B cell (primary cell): ENCODE results near the gene TMEM108. TPM values are rescaled to one million over a fixed set of nuclear protein-coding genes. Genes with fewer than 3 reads are reported as not detected.

Experiments used
- ATAC-seq: fragments of 200-7000 bp; cut with Tn5 transposase; one replicate; pipeline ENCODE4 v1.10.0; 2021; ENCODE audit warnings: low read depth, mild to moderate bottlenecking, moderate number of reproducible peaks, moderate library complexity
- CTCF ChIA-PET: fragments of 350-600 bp; sonication (Branson Sonifier 250); formaldehyde crosslinking; loops from one replicate; lab custom pipeline; 2021; ENCODE audit warnings: antibody characterized with exemption, inconsistent platforms; lab: Charles Lee
- POLR2A ChIA-PET: fragments of 350-600 bp; sonication (Branson Sonifier 250); formaldehyde crosslinking; loops from one replicate; lab custom pipeline; 2021; ENCODE audit warnings: antibody characterized with exemption; lab: Charles Lee
- DNase-seq: peaks from one replicate; pipeline ENCODE4 v3.0.0; 2013
- H2AFZ ChIP-seq: 2 replicates; pipeline ENCODE4 v1.6.1; 2012; ENCODE audit warnings: mild to moderate bottlenecking, low read depth, low read length; ENCODE audit not compliant: insufficient read depth, poor library complexity, severe bottlenecking
- H3K27ac ChIP-seq, 2 donors: 1 replicate in 1 of 2; 2 replicates in 1 of 2; pipeline ENCODE4 v1.5.1; 2012 to 2013; ENCODE audit warnings: low read length in 2 of 2, mild to moderate bottlenecking in 2 of 2, moderate library complexity in 1 of 2
- H3K27me3 ChIP-seq, 4 experiments: fragments of 200-600 bp in 1 of 4; sonication (generic) in 1 of 4; replicated peaks in 1 of 4; 1 replicate in 2 of 4; 2 replicates in 2 of 4; pipeline versions ENCODE4 v1.6.1 to v1.7.0; 2013 to 2016; ENCODE audit warnings: low read length in 3 of 4, mild to moderate bottlenecking in 2 of 4, mixed read lengths in 1 of 4, moderate library complexity in 1 of 4; ENCODE audit not compliant: insufficient read depth in 4 of 4, control insufficient read depth in 3 of 4; ENCODE audit errors: control extremely low read depth in 1 of 4
- H3K36me3 ChIP-seq, 2 experiments: replicated peaks in 1 of 2; 1 replicate in 1 of 2; 2 replicates in 1 of 2; pipeline versions ENCODE4 v1.6.1 to v1.7.1; 2013; ENCODE audit warnings: low read length in 1 of 2; ENCODE audit not compliant: insufficient read depth in 2 of 2, control insufficient read depth in 1 of 2; ENCODE audit errors: control extremely low read depth in 1 of 2, extremely low read depth in 1 of 2
- H3K4me1 ChIP-seq, 2 donors: fragments of 200-600 bp in 1 of 2; sonication (generic) in 1 of 2; 1 replicate in 1 of 2; 2 replicates in 1 of 2; pipeline versions ENCODE4 v1.5.1 to v1.6.1; 2013 to 2017; ENCODE audit warnings: low read length in 2 of 2; ENCODE audit not compliant: control insufficient read depth in 2 of 2, insufficient read depth in 2 of 2
- H3K4me2 ChIP-seq: replicated peaks from 2 replicates; pipeline ENCODE3; 2012; ENCODE audit warnings: mild to moderate bottlenecking, low read depth, low read length; ENCODE audit not compliant: poor library complexity, severe bottlenecking
- H3K4me3 ChIP-seq, 5 experiments: fragments of 200-600 bp in 1 of 5; sonication (generic) in 1 of 5; 1 replicate in 3 of 5; 2 replicates in 2 of 5; pipeline versions ENCODE4 v1.5.1 to v1.7.0; 2011 to 2016; ENCODE audit warnings: low read length in 4 of 5, mild to moderate bottlenecking in 4 of 5, low read depth in 2 of 5, control low read depth in 1 of 5, moderate library complexity in 1 of 5; ENCODE audit not compliant: insufficient read depth in 1 of 5; ENCODE audit errors: control extremely low read depth in 1 of 5, extremely low read depth in 1 of 5
- H3K79me2 ChIP-seq: fragments of 200-600 bp; sonication (generic); one replicate; pipeline ENCODE4 v1.6.0; 2016; ENCODE audit warnings: low read length; ENCODE audit not compliant: control insufficient read depth, insufficient read depth
- H3K9ac ChIP-seq: fragments of 200-600 bp; sonication (generic); 2 replicates; pipeline ENCODE4 v1.6.1; 2017; ENCODE audit warnings: mild to moderate bottlenecking, low read length, moderate library complexity
- H3K9me3 ChIP-seq, 3 donors: one replicate each; pipeline versions ENCODE4 v1.6.1 to v1.7.1; 2013; ENCODE audit warnings: low read length in 2 of 3; ENCODE audit not compliant: control insufficient read depth in 2 of 3, insufficient read depth in 1 of 3; ENCODE audit errors: control extremely low read depth in 1 of 3
- H4K20me1 ChIP-seq: 2 replicates; pipeline ENCODE4 v1.6.0; 2012; ENCODE audit warnings: mild to moderate bottlenecking, low read length; ENCODE audit not compliant: insufficient read depth, control insufficient read depth, poor library complexity, severe bottlenecking
- H3K27ac Mint-ChIP-seq: one replicate; pipeline ENCODE4 v1.8.0; 2021; ENCODE audit warnings: mixed read lengths
- H3K27me3 Mint-ChIP-seq: one replicate; pipeline ENCODE4 v1.8.0; 2021; ENCODE audit warnings: mixed read lengths
- H3K4me1 Mint-ChIP-seq: one replicate; pipeline ENCODE4 v1.8.0; 2021; ENCODE audit warnings: mixed read lengths
- H3K4me3 Mint-ChIP-seq: one replicate; pipeline ENCODE4 v1.8.0; 2021; ENCODE audit warnings: mixed read lengths
- H3K9me3 Mint-ChIP-seq: one replicate; pipeline ENCODE4 v1.8.0; 2022; ENCODE audit warnings: mixed read lengths; ENCODE audit not compliant: insufficient read depth
- CTCF ChIP-seq: fragments of 200-600 bp; IDR thresholded peaks from one replicate; pipeline ENCODE4 v1.8.0; 2022; ENCODE audit warnings: antibody characterized with exemption, mild to moderate bottlenecking
- EZH2 ChIP-seq: IDR thresholded peaks from 2 replicates; pipeline ENCODE4 v1.6.1; 2012; ENCODE audit warnings: borderline replicate concordance, low read depth, mild to moderate bottlenecking, moderate library complexity, low read length; ENCODE audit not compliant: insufficient read depth, poor library complexity, severe bottlenecking
- WGBS: methylation state at CpG from one replicate; pipeline ENCODE4 v1.1.5; 2013; ENCODE audit warnings: missing lambda C conversion rate; ENCODE audit not compliant: insufficient coverage; 5-methylcytosine and 5-hydroxymethylcytosine counted together
- intact Hi-C: fragments of 100-400 bp; cut with micrococcal nuclease; formaldehyde crosslinking; loops from one replicate; pipeline ENCODE4 v1.10.0; 2022
- polyA plus RNA-seq: library from polyadenylated mRNA; depleted of rRNA; stranded (reverse); fragments of >200 nt; gene quantifications from 2 replicates; pipeline ENCODE4 v1.2.3, GENCODE V29; 2012
- total RNA-seq, 2 donors: library from RNA; stranded (reverse); fragments of 120-200 nt in 1 of 2; gene quantifications; 1 replicate in 1 of 2; 2 replicates in 1 of 2; pipeline versions ENCODE4 v1.2.3 to v1.2.4, GENCODE V29; 2013 to 2022

The TMEM108 gene
- total and polyA plus RNA-seq, 2 donors (not counting 1 experiment from before 2014, with no cell fraction given) = not detected

GRCh38 chr3:133248389-133248788 lies 210.2 kb downstream of the TMEM108 start:
- peaks cover 6% of the 10 kb centered on the region for H3K27me3 Mint-ChIP-seq
- no peak overlapping the region for H3K27ac Mint-ChIP-seq
- Histone ChIP-seq H3K9ac (no peak overlapping the region), H3K36me3 (no peaks in the 10 kb centered on the region), H2AFZ (no peak overlapping the region), H3K27ac (no peak overlapping the region), H3K79me2 (no peaks in the 10 kb centered on the region), H4K20me1 (no peaks in the 10 kb centered on the region), H3K4me3 (no peak overlapping the region), H3K4me1 (no peaks in the 10 kb centered on the region), H3K4me2 (no peak overlapping the region), H3K9me3 (no peaks in the 10 kb centered on the region), H3K27me3 (peaks cover 0 to 3% (median 0%) of the 10 kb centered on the region in 4 experiments)
- H3K9me3 Mint-ChIP-seq = no peaks in the 10 kb centered on the region
- H3K4me1 Mint-ChIP-seq = no peaks in the 10 kb centered on the region
- ATAC-seq = no peak
- no peak for DNase-seq
- H3K4me3 Mint-ChIP-seq = no peak overlapping the region
- intact Hi-C loops = no loop called here
- TF ChIP-seq EZH2 (no peak), CTCF (no peak)
- ChIA-PET POLR2A (no interaction called here), CTCF (no interaction called here)
- no CpG with 5 or more reads among the region's 2 CpGs for WGBS

- CTCF ChIA-PET = no interaction called here
- no peak overlapping the region for H2AFZ ChIP-seq
- no peak overlapping the region for H3K9ac ChIP-seq
- H3K4me3 ChIP-seq = no peak overlapping the region
- Mint-ChIP-seq H3K27me3 (peaks cover 6% of the 10 kb centered on the region), H3K9me3 (no peaks in the 10 kb centered on the region), H3K4me3 (no peak overlapping the region), H3K27ac (no peak overlapping the region), H3K4me1 (no peaks in the 10 kb centered on the region)
- intact Hi-C loops = no loop called here
- H4K20me1 ChIP-seq = no peaks in the 10 kb centered on the region
- no peaks in the 10 kb centered on the region for H3K79me2 ChIP-seq
- H3K27ac ChIP-seq = no peak overlapping the region
- POLR2A ChIA-PET = no interaction called here
- peaks cover 0 to 3% (median 0%) of the 10 kb centered on the region in 4 experiments for H3K27me3 ChIP-seq
- H3K4me1 ChIP-seq = no peaks in the 10 kb centered on the region
- DNase-seq (no peak), ATAC-seq (no peak)
- no peak overlapping the region for H3K4me2 ChIP-seq
- no peaks in the 10 kb centered on the region for H3K9me3 ChIP-seq
- no peak for TF ChIP-seq EZH2
- no peak for TF ChIP-seq CTCF
- WGBS = no CpG with 5 or more reads among the region's 2 CpGs
- H3K36me3 ChIP-seq = no peaks in the 10 kb centered on the region
Observed at GRCh38 chr3:133249490-133249889, 211.3 kb downstream of the TMEM108 start.
